Activated B cell treated with CpG ODN at 0.5 μM for 24 hours (primary cell): ENCODE measurements around the gene RRP36. TPM values are rescaled to one million over a fixed set of nuclear protein-coding genes. Genes with fewer than 3 reads are reported as not detected.
A peak's percentile ranks its signal among the peaks of the same experiment; 100 is the strongest.

Experiments
- ATAC-seq: fragments of 200-7000 bp; cut with Tn5 transposase; one replicate; pipeline ENCODE4 v1.10.0; 2021; ENCODE audit warnings: low read depth, mild to moderate bottlenecking, moderate library complexity
- CTCF ChIA-PET: fragments of 350-600 bp; sonication (Branson Sonifier 250); formaldehyde crosslinking; loops from one replicate; lab custom pipeline; 2021; ENCODE audit warnings: antibody characterized with exemption; lab: Charles Lee
- POLR2A ChIA-PET: fragments of 350-600 bp; sonication (Branson Sonifier 250); formaldehyde crosslinking; loops from one replicate; lab custom pipeline; 2021; ENCODE audit warnings: antibody characterized with exemption; lab: Charles Lee
- DNase-seq: peaks from one replicate; pipeline ENCODE4 v3.0.0; 2022
- H3K27ac Mint-ChIP-seq: one replicate; pipeline ENCODE4 v1.8.0; 2020; ENCODE audit warnings: mixed read lengths
- H3K27me3 Mint-ChIP-seq: one replicate; pipeline ENCODE4 v1.8.0; 2021; ENCODE audit warnings: mixed read lengths
- H3K36me3 Mint-ChIP-seq: one replicate; pipeline ENCODE4 v1.8.0; 2021; ENCODE audit warnings: low read depth, mixed read lengths
- H3K4me1 Mint-ChIP-seq: one replicate; pipeline ENCODE4 v1.8.0; 2021; ENCODE audit warnings: mixed read lengths
- H3K4me3 Mint-ChIP-seq: one replicate; pipeline ENCODE4 v1.8.0; 2020; ENCODE audit warnings: mild to moderate bottlenecking, mixed read lengths
- H3K9me3 Mint-ChIP-seq: one replicate; pipeline ENCODE4 v1.8.0; 2020; ENCODE audit warnings: mixed read lengths
- intact Hi-C: fragments of 100-400 bp; cut with micrococcal nuclease; formaldehyde crosslinking; loops from one replicate; pipeline ENCODE4 v1.15.1; 2024
- total RNA-seq: library from RNA; stranded (reverse); gene quantifications from 2 replicates; pipeline ENCODE4 v1.2.3, GENCODE V29; 2022
- TF ChIP-seq, protein P1 (sequence below): fragments of 200-600 bp; IDR thresholded peaks from one replicate; pipeline ENCODE4 v1.8.0; 2022; ENCODE audit warnings: antibody characterized with exemption, mild to moderate bottlenecking

The RRP36 gene
- total RNA-seq, 1 donor from 2014 or later = 51.7 TPM

GRCh38 chr6:43077333-43077809, 55.9 kb downstream of the RRP36 start:
- peaks cover 20% of the 10 kb centered on the region for H3K36me3 Mint-ChIP-seq
- H3K4me3 Mint-ChIP-seq = peak overlapping the region; percentile 71
- TF ChIP-seq, protein P1, sequence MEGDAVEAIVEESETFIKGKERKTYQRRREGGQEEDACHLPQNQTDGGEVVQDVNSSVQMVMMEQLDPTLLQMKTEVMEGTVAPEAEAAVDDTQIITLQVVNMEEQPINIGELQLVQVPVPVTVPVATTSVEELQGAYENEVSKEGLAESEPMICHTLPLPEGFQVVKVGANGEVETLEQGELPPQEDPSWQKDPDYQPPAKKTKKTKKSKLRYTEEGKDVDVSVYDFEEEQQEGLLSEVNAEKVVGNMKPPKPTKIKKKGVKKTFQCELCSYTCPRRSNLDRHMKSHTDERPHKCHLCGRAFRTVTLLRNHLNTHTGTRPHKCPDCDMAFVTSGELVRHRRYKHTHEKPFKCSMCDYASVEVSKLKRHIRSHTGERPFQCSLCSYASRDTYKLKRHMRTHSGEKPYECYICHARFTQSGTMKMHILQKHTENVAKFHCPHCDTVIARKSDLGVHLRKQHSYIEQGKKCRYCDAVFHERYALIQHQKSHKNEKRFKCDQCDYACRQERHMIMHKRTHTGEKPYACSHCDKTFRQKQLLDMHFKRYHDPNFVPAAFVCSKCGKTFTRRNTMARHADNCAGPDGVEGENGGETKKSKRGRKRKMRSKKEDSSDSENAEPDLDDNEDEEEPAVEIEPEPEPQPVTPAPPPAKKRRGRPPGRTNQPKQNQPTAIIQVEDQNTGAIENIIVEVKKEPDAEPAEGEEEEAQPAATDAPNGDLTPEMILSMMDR = no peak
- H3K4me1 Mint-ChIP-seq = peaks cover 12% of the 10 kb centered on the region
- intact Hi-C loops = no loop called here
- no peaks in the 10 kb centered on the region for H3K9me3 Mint-ChIP-seq
- DNase-seq (no peak), ATAC-seq (no peak)
- POLR2A ChIA-PET = interaction anchor here (1.4 kb wide), 1 partner anchor 18 kb away, joined by 4 read pairs; the partner anchor contains the start of genes KLC4 and MRPL2
- CTCF ChIA-PET = no interaction called here
- peaks cover 17% of the 10 kb centered on the region for H3K27me3 Mint-ChIP-seq
- H3K27ac Mint-ChIP-seq = no peak overlapping the region

GRCh38 chr6:43077981-43078511, 56.6 kb downstream of the RRP36 start:
- Mint-ChIP-seq H3K36me3 (peaks cover 13% of the 10 kb centered on the region), H3K27me3 (peaks cover 17% of the 10 kb centered on the region), H3K4me1 (peaks cover 12% of the 10 kb centered on the region), H3K27ac (no peak overlapping the region), H3K4me3 (peak overlapping the region; percentile 6), H3K9me3 (no peaks in the 10 kb centered on the region)
- TF ChIP-seq, protein P1 = no peak
- DNase-seq (no peak), ATAC-seq (no peak)
- CTCF ChIA-PET = no interaction called here
- intact Hi-C loops = no loop called here
- POLR2A ChIA-PET = no interaction called here

GRCh38 chr6:43078691-43079090, 57.3 kb downstream of the RRP36 start:
- TF ChIP-seq, protein P1 = no peak
- peaks cover 12% of the 10 kb centered on the region for H3K4me1 Mint-ChIP-seq
- CTCF ChIA-PET = no interaction called here
- POLR2A ChIA-PET = no interaction called here
- no peak overlapping the region for H3K27ac Mint-ChIP-seq
- peaks cover 17% of the 10 kb centered on the region for H3K27me3 Mint-ChIP-seq
- no peaks in the 10 kb centered on the region for H3K9me3 Mint-ChIP-seq
- DNase-seq = no peak
- no peak overlapping the region for H3K4me3 Mint-ChIP-seq
- no peak for ATAC-seq
- H3K36me3 Mint-ChIP-seq = peaks cover 7% of the 10 kb centered on the region
- intact Hi-C loops = no loop called here

Other genes starting within 250 kb of the RRP36 start
- gene BICRAL, start 239.6 kb upstream of the RRP36 start, total RNA-seq = 25.2 and 25.5 TPM in 2 replicates
- gene RPL7L1, start 142.0 kb upstream of the RRP36 start, total RNA-seq = 94.5 and 110 TPM in 2 replicates
- gene PTCRA, start 105.6 kb upstream of the RRP36 start, total RNA-seq = not detected in 2 replicates
- 120 and 121 TPM in 2 replicates for gene CNPY3, start 92.1 kb upstream of the RRP36 start, total RNA-seq
- gene GNMT, start 60.9 kb upstream of the RRP36 start, total RNA-seq = 1.7 and 2.3 TPM in 2 replicates
- gene PEX6, start 42.4 kb upstream of the RRP36 start, total RNA-seq = 11.8 and 13.2 TPM in 2 replicates
- 26.7 and 26.8 TPM in 2 replicates for gene PPP2R5D, start 37.1 kb upstream of the RRP36 start, total RNA-seq
- 44.4 and 48.3 TPM in 2 replicates for gene MEA1, start 7.7 kb upstream of the RRP36 start, total RNA-seq
- 36.4 and 36.7 TPM in 2 replicates for gene KLHDC3, start 7.4 kb upstream of the RRP36 start, total RNA-seq
- gene CUL7, start 32.2 kb downstream of the RRP36 start, total RNA-seq = 15.9 and 19.1 TPM in 2 replicates
- gene MRPL2, start 37.8 kb downstream of the RRP36 start, total RNA-seq = 43.9 and 47.8 TPM in 2 replicates
- gene KLC4, start 38.0 kb downstream of the RRP36 start, total RNA-seq = 17.0 and 19.8 TPM in 2 replicates
- 0.66 and 0.82 TPM in 2 replicates for gene PTK7, start 54.7 kb downstream of the RRP36 start, total RNA-seq
- gene SRF, start 149.6 kb downstream of the RRP36 start, total RNA-seq = 35.9 and 37.8 TPM in 2 replicates
- gene CUL9, start 160.6 kb downstream of the RRP36 start, total RNA-seq = 69.2 and 70.8 TPM in 2 replicates
- gene DNPH1, start 207.9 kb downstream of the RRP36 start, total RNA-seq = 56.7 and 57.5 TPM in 2 replicates
- gene TTBK1, start 221.9 kb downstream of the RRP36 start, total RNA-seq = 0.02 and 0.13 TPM in 2 replicates